CD4-positive, alpha-beta T cell treated with Interleukin-21 for 1 hour (primary cell): ENCODE results near the gene NYNRIN.
A peak's percentile ranks its signal among the peaks of the same experiment; 100 is the strongest.
"Not testable (repeated sequence)": the region's sequence is repeated elsewhere in the genome, so short reads cannot be mapped to it uniquely, and the experiment has no call there.

ENCODE experiments used
- DNase-seq: peaks from one replicate; pipeline ENCODE4 v3.0.0-alpha.2; 2020

NYNRIN gene

DNA sequence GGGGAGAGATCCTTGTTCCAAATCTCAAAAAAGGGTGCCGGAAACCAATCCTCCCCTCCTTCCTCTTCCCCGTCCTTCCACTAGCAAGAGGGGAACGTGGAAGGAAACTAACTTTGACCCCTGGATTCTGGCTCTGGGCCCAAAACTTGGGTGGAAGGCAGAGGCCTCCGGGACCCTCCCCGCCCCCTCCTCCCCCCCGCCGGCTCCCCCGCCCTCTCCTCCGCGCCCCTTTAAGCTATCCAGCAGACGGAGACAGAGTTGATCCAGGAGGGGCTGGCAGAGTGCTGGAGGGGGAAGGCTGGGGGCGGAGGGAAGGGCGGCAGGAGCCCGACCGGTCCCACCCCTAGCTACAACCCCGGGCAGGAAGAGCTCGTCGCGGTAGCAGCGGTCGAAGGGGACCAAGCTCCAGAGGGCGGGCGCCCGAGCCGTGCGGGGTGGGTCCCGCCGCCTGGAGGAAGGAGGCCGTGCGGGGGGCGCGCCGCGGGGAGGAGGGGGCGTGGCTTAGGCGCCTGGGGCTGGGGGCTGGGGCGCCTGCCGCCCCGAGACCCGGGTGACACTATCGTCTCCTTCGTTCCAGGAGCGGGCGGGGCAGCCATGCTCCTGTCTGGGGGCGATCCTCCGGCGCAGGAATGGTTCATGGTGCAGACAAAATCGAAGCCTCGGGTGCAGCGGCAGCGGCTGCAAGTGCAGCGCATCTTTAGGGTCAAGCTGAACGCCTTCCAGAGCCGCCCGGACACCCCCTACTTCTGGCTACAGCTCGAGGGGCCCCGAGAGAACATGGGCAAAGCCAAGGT lies at the start of gene NYNRIN:
Gene NYNRIN (plus strand): TSS at position 351 of the 794 bp plus-strand sequence. CDS start 244 bp downstream, at position 595.
- DNase-seq = peak; percentile 23

- DNase-seq = no peak
Measured at GRCh38 chr14:24349742-24350141, 49.1 kb upstream of the NYNRIN start.

DNA sequence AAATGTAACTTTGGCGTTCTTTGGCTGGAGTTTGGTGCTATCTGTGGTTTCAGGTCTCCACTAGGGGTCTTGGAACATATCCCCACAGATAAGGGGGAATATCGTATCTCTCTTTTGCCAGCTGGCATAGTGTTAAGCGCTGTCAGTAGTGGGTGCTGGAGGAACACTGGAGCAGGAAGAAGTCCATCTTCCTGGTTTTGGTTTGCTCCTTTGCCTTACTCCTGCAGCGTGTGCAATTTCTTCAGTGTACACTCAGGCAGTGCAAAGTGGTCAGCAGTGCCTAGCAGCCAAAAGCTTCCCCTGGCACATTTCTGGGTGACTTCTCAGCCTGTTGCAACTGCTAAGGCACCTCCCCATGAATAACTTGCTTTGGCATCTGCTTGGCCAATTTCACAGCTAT lies 47.3 kb upstream of the NYNRIN start:
- DNase-seq = no peak

DNA sequence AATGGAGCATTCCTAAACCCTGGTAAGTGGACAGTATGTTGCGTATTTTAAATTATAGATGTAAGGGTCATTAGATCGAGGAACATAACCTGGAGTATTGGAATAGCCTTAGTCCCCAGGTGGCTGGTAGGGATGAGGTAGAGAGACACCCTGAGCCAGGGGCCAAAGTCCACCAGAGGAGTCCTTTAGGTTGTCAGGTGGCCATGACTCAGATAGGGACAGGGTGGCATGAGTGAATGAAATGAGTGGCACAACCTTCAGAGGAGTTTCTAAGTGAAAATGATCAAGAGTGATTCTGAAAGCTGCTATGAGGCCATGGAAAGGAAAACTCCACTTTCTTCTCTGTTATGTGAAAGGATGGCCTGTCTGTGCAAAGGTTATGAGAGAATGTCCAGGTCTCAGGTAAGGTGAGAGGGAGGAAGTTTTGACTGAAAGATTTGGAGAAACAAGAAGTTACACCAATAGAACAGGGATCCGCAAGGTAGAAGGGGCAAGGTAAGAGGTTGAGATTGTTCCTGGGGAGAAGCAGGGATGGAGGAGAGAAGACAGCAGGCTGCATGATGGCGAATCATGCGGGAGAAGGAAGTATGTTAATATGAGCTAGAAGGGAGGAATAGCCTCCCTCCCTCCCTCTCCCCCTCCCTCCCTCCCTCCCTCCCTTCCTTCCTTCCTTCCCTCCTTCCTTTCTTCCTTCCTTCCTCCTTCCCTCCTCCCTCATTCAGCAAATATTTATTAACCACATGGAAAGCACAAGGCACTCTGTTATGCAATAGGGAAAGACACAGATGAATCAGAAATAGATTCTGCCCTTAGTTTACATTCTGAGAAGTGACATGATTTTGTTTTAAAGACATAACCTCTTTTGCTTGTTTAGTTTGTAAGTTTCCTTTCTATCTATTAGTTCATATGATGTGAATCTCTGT lies 45.0 kb upstream of the NYNRIN start:
- no peak for DNase-seq

DNA sequence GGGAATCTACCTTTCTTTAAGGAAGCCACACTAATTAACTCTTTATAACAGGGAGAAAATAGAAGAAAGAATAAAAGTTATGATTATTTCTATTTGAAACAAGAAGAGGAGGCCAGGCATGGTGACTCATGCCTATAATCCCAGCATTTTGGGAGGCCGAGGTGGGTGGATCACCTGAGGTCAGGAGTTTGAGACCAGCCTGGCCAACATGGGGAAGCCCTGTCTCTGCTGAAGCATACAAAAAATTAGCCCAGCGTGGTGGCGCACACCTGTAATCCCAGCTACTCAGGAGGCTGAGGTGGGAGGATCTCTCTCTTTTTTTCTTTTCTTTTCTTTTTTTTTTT lies 44.3 kb upstream of the NYNRIN start:
- DNase-seq = not testable (repeated sequence)

- no peak for DNase-seq
Measured at GRCh38 chr14:24355009-24355408, 43.8 kb upstream of the NYNRIN start.

DNA sequence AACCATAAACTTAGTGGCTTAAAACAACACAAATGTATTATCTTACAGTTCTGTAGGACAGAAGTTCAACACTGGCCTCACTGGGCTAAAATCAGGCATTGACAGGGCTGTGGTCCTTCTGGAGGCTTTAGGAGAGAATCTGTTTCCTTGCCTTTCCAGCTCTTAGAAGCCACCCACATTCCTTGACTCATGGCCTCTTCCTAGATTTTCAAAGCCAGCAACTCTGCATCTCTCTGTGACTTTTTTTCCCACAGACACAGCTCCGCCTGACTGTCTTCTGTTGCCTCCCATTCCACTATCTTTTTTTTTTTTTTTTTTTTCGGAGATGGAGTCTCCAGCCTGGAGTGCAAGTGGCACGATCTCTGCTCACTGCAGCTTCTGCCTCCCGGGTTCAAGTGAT lies 42.6 kb upstream of the NYNRIN start:
- DNase-seq = no peak

DNA sequence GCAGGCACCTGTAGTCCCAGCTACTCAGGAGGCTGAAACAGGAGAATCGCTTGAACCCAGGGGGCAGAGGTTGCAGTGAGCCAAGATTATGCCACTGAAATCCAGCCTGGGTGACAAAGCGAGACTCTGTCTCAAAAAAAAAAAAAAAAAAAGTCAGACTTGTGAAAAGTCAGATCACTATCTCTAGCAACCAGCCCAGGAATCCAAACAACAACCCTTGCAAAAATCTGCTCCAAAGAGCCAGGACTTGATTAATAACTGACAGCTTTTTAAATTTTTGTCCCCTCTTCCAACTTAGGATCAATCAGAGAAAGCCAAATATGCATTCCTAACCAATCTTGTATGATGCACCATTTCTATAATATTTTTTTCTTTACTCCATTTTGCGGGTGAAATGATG lies 38.5 kb upstream of the NYNRIN start:
- no peak for DNase-seq

DNA sequence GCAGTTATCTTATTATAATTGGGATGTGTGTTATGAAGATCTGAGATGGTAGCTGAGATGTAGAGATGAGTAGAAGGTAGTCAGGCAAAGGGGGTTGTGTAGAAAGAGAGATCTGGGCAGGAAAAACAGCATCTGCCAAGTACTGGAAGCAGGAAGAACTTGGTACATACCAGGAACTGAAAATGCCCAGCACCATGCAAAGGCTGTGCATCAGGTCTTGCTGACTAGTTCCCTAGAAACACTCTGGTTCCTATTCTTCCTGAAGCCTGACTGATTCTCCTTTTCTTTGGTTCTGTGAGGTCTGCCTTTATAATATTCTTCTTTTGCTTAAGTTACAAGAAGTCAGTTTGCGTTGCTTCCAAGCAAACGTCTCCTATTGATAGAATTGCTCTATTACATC lies 37.5 kb upstream of the NYNRIN start:
- DNase-seq = no peak

DNA sequence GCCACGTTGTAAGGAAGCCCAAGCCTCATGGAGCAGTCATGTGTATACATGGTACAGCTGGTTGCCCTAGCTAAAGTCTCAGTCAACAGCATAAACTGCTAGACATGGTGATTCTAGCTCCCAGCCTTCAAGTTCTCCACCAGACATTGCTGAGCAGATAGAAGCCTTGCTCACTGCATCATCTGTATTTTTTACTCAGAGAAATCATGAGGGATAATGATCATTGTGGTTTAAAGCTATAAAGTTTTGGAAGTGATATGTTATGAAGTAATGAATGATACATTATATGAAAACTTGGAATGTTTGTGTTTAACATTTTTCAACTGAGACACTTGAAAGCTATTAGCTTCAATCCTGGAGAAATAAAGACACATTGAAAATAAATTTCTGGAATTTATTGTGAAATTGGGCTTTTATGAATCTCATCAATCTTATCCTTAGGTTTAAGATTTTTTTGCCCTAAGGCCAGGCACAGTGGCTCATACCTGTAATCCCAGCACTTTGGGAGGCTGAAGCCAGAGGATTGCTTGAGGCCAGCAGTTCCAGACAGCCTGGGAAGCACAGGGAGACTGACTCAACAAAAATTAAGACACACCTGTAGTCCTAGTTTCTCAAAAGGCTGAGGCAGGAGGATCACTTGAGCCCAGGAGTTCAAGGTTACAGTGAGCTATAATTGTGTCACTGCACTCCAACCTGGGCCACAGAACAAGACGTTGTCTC lies 36.4 kb upstream of the NYNRIN start:
- DNase-seq = no peak

DNA sequence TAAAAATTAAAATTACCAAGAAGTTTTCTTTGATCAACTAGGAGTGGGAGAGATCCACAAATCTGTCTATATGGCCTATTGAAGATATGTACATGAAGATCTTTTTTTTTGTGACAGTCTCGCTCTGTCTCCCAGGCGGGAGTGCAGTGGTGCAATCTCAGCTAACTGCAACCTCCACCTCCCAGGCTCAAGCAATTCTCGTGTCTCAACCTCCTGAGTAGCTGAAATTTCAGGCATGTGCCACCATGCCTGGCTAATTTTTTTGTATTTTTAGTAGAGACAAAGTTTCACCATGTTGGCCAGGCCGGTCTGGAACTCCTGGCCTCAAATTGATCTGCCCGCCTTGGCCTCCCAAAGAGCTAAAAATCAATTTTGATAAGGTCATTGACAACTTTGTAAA lies 35.4 kb upstream of the NYNRIN start:
- no peak for DNase-seq

DNA sequence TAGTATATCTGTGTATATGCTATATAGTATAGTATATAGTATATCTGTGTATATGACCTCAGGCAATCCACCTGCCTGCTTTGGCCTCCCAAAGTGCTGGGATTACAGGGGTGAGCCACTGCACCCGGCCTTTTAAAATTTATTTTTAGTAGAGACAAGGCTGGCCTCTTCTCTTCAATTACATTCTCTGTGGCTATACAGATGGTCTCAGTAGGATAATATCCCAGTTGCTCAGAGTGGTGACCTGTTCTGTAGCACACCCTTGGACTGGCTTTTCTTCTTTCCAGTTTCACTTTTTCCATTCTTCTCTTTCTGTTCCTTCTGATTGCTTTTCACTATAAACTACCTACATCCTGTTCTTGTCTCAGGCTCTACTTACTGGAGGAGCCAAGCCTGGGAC lies 34.0 kb upstream of the NYNRIN start:
- no peak for DNase-seq

GRCh38 chr14:24365600-24366412 lies 33.0 kb upstream of the NYNRIN start:
- DNase-seq = peak; percentile 66

- DNase-seq = no peak
Measured at GRCh38 chr14:24366413-24366720, 32.4 kb upstream of the NYNRIN start.

- DNase-seq = peak; percentile 18
Measured at GRCh38 chr14:24366721-24367513, 31.9 kb upstream of the NYNRIN start.

- no peak for DNase-seq
Measured at GRCh38 chr14:24367514-24368211, 31.1 kb upstream of the NYNRIN start, which contains the start of gene NFATC4. Gene NFATC4 (plus strand): TSS chr14:24368184. CDS start chr14:24368341, 157 bp downstream.

DNA sequence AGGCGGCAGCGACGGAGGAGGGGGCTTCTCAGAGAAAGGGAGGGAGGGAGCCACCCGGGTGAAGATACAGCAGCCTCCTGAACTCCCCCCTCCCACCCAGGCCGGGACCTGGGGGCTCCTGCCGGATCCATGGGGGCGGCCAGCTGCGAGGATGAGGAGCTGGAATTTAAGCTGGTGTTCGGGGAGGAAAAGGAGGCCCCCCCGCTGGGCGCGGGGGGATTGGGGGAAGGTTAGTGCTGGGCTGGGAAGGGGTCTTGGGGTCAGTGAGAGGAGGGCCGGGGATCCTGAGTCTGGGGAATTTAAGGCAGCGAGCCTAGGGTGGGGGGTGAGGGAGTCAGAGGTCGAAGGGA lies 30.6 kb upstream of the NYNRIN start:
- DNase-seq = no peak

- peak; percentile 42 for DNase-seq
Measured at GRCh38 chr14:24368562-24369252, 30.1 kb upstream of the NYNRIN start.

GRCh38 chr14:24369463-24369862 lies 29.3 kb upstream of the NYNRIN start:
- no peak for DNase-seq

GRCh38 chr14:24369907-24370687 lies 28.7 kb upstream of the NYNRIN start:
- no peak for DNase-seq
